ENCODE measurements around the gene TPK1. TPM values are rescaled to one million over a fixed set of nuclear protein-coding genes. Genes with fewer than 3 reads are reported as not detected.

The TPK1 gene
- total RNA-seq, 1 donor from 2014 or later, result 2.2 TPM

- H3K36me3 Mint-ChIP-seq (ENCODE audit: low read depth, unreplicated experiment), result no peaks in the 10 kb centered on the region
- Histone ChIP-seq H3K4me2 (ENCODE audit: low read length) (no peak overlapping the region), H3K79me2 (ENCODE audit: insufficient read depth, low read length) (no peaks in the 10 kb centered on the region), H3K27me3 (ENCODE audit: insufficient read depth, low read length) (no peaks in the 10 kb centered on the region), H3K36me3 (ENCODE audit: insufficient read depth, low read length) (no peaks in the 10 kb centered on the region), H3K4me3 (ENCODE audit: insufficient read depth, low read depth, low read length) (no peak overlapping the region), H3K27ac (ENCODE audit: low read depth, low read length) (no peak overlapping the region), H2AFZ (ENCODE audit: low read depth, low read length) (no peak overlapping the region), H3K9me3 (ENCODE audit: insufficient read depth, low read depth, low read length) (no peaks in the 10 kb centered on the region), H3K4me1 (ENCODE audit: insufficient read depth, low read length) (no peaks in the 10 kb centered on the region), H4K20me1 (ENCODE audit: insufficient read depth, low read length) (no peaks in the 10 kb centered on the region), H3K9ac (ENCODE audit: low read length) (no peak overlapping the region)
- FAIRE-seq (no peak), DNase-seq (ENCODE audit: low read depth) (no peak)
- no peak overlapping the region for H3K4me3 Mint-ChIP-seq (ENCODE audit: unreplicated experiment)
- H3K9me3 Mint-ChIP-seq (ENCODE audit: unreplicated experiment), result no peaks in the 10 kb centered on the region
- no peak overlapping the region for H3K27ac Mint-ChIP-seq (ENCODE audit: unreplicated experiment)
- H3K27me3 Mint-ChIP-seq (ENCODE audit: low read depth, unreplicated experiment), result no peaks in the 10 kb centered on the region
- no peaks in the 10 kb centered on the region for H3K4me1 Mint-ChIP-seq (ENCODE audit: low read depth, unreplicated experiment)
- TF ChIP-seq EZH2 (IDR thresholded peaks at IDR 0.05; ENCODE audit: insufficient read depth, low read length) (no peak), CTCF (IDR thresholded peaks at IDR 0.05; ENCODE audit: insufficient read depth, low read depth, low read length) (no peak)
Observed at GRCh38 chr7:144671429-144671828, 164.4 kb downstream of the TPK1 start.

GRCh38 chr7:144670218-144670617 is 165.6 kb downstream of the TPK1 start:
- Mint-ChIP-seq H3K4me3 (ENCODE audit: unreplicated experiment) (no peak overlapping the region), H3K36me3 (ENCODE audit: low read depth, unreplicated experiment) (no peaks in the 10 kb centered on the region), H3K27me3 (ENCODE audit: low read depth, unreplicated experiment) (no peaks in the 10 kb centered on the region), H3K4me1 (ENCODE audit: low read depth, unreplicated experiment) (no peaks in the 10 kb centered on the region), H3K27ac (ENCODE audit: unreplicated experiment) (no peak overlapping the region), H3K9me3 (ENCODE audit: unreplicated experiment) (no peaks in the 10 kb centered on the region)
- TF ChIP-seq CTCF (IDR thresholded peaks at IDR 0.05; ENCODE audit: insufficient read depth, low read depth, low read length) (no peak), EZH2 (IDR thresholded peaks at IDR 0.05; ENCODE audit: insufficient read depth, low read length) (no peak)
- Histone ChIP-seq H3K4me2 (ENCODE audit: low read length) (no peak overlapping the region), H3K9ac (ENCODE audit: low read length) (no peak overlapping the region), H3K36me3 (ENCODE audit: insufficient read depth, low read length) (no peaks in the 10 kb centered on the region), H2AFZ (ENCODE audit: low read depth, low read length) (no peak overlapping the region), H3K27ac (ENCODE audit: low read depth, low read length) (no peak overlapping the region), H3K9me3 (ENCODE audit: insufficient read depth, low read depth, low read length) (no peaks in the 10 kb centered on the region), H3K27me3 (ENCODE audit: insufficient read depth, low read length) (no peaks in the 10 kb centered on the region), H3K79me2 (ENCODE audit: insufficient read depth, low read length) (no peaks in the 10 kb centered on the region), H3K4me3 (ENCODE audit: insufficient read depth, low read depth, low read length) (no peak overlapping the region), H3K4me1 (ENCODE audit: insufficient read depth, low read length) (no peaks in the 10 kb centered on the region), H4K20me1 (ENCODE audit: insufficient read depth, low read length) (no peaks in the 10 kb centered on the region)
- FAIRE-seq (no peak), DNase-seq (ENCODE audit: low read depth) (no peak)

- H3K4me3 Mint-ChIP-seq (ENCODE audit: unreplicated experiment), result no peak overlapping the region
- FAIRE-seq, result no peak
- no peaks in the 10 kb centered on the region for H3K27me3 Mint-ChIP-seq (ENCODE audit: low read depth, unreplicated experiment)
Observed at GRCh38 chr7:144668503-144668902, 167.3 kb downstream of the TPK1 start.

More at GRCh38 chr7:144668503-144668902, 167.3 kb downstream of the TPK1 start:
- Histone ChIP-seq H4K20me1 (ENCODE audit: insufficient read depth, low read length) (no peaks in the 10 kb centered on the region), H3K27ac (ENCODE audit: low read depth, low read length) (no peak overlapping the region), H3K4me1 (ENCODE audit: insufficient read depth, low read length) (no peaks in the 10 kb centered on the region), H3K27me3 (ENCODE audit: insufficient read depth, low read length) (no peaks in the 10 kb centered on the region), H2AFZ (ENCODE audit: low read depth, low read length) (no peak overlapping the region), H3K4me2 (ENCODE audit: low read length) (no peak overlapping the region), H3K79me2 (ENCODE audit: insufficient read depth, low read length) (no peaks in the 10 kb centered on the region), H3K9me3 (ENCODE audit: insufficient read depth, low read depth, low read length) (no peaks in the 10 kb centered on the region), H3K9ac (ENCODE audit: low read length) (no peak overlapping the region), H3K4me3 (ENCODE audit: insufficient read depth, low read depth, low read length) (no peak overlapping the region), H3K36me3 (ENCODE audit: insufficient read depth, low read length) (no peaks in the 10 kb centered on the region)
- H3K36me3 Mint-ChIP-seq (ENCODE audit: low read depth, unreplicated experiment), result no peaks in the 10 kb centered on the region
- H3K4me1 Mint-ChIP-seq (ENCODE audit: low read depth, unreplicated experiment), result no peaks in the 10 kb centered on the region
- DNase-seq (ENCODE audit: low read depth), result no peak
- H3K27ac Mint-ChIP-seq (ENCODE audit: unreplicated experiment), result no peak overlapping the region
- no peak for TF ChIP-seq CTCF (IDR thresholded peaks at IDR 0.05; ENCODE audit: insufficient read depth, low read depth, low read length)
- no peak for TF ChIP-seq EZH2 (IDR thresholded peaks at IDR 0.05; ENCODE audit: insufficient read depth, low read length)
- H3K9me3 Mint-ChIP-seq (ENCODE audit: unreplicated experiment), result peaks cover 3% of the 10 kb centered on the region

Data from astrocyte (in vitro differentiated cells and primary cell).